Astrocyte (in vitro differentiated cells and primary cell): ENCODE data around the gene CPEB3.

Experiments
- EZH2 ChIP-seq: IDR thresholded peaks from 2 replicates; pipeline ENCODE4 v1.6.1; 2012; ENCODE audit warnings: mild to moderate bottlenecking, low read length, inconsistent platforms; ENCODE audit not compliant: insufficient read depth
- TF ChIP-seq, protein P1 (sequence below): IDR thresholded peaks from 2 replicates; pipeline ENCODE4 v1.5.1; 2011; ENCODE audit warnings: low read depth, mild to moderate bottlenecking, inconsistent platforms, low read length, moderate library complexity; ENCODE audit not compliant: insufficient read depth

DNA sequence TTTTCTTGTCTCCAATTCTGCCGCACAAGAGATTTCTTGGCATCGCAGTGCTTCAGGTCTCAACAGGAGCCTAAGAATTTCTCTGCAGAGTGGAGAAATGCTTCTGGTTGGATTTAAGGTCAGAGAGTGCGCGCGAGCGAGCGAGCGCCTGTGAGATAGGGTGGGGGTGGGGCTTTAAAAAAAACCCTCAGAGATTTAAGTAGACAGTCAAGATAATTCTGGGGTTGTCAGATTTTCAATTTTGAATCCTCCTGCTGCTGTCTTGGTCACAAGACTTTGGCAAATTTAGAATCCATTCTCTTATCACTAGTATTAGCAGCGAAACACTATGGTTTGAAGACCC, 49.7 kb downstream of the CPEB3 start:
- TF ChIP-seq, protein P1, sequence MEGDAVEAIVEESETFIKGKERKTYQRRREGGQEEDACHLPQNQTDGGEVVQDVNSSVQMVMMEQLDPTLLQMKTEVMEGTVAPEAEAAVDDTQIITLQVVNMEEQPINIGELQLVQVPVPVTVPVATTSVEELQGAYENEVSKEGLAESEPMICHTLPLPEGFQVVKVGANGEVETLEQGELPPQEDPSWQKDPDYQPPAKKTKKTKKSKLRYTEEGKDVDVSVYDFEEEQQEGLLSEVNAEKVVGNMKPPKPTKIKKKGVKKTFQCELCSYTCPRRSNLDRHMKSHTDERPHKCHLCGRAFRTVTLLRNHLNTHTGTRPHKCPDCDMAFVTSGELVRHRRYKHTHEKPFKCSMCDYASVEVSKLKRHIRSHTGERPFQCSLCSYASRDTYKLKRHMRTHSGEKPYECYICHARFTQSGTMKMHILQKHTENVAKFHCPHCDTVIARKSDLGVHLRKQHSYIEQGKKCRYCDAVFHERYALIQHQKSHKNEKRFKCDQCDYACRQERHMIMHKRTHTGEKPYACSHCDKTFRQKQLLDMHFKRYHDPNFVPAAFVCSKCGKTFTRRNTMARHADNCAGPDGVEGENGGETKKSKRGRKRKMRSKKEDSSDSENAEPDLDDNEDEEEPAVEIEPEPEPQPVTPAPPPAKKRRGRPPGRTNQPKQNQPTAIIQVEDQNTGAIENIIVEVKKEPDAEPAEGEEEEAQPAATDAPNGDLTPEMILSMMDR: no peak
- no peak for TF ChIP-seq EZH2
